HepG2 (cell line): ENCODE data around the gene NRG3. TPM values are rescaled to one million over a fixed set of nuclear protein-coding genes. Genes with fewer than 3 reads are reported as not detected.

Experiments used
- ATAC-seq: fragments of 200-7000 bp; cut with Tn5 transposase; 3 replicates; pipeline ENCODE4 v1.9.1; 2020; ENCODE audit warnings: mild to moderate bottlenecking, moderate library complexity
- BruUV-seq: library from RNA; stranded (reverse); fragments of 400-500 nt; replicated peaks from 2 replicates; lab custom pipeline; 2021; lab: Mats Ljungman, UMichigan
- CTCF ChIA-PET: fragments of 300-600 bp; formaldehyde crosslinking; extraction: SDS; loops from one replicate; lab custom pipeline; 2021; ENCODE audit warnings: low total read pairs, inconsistent platforms, low intra/inter-chr PET ratio; lab: Yijun Ruan, JAX
- POLR2A ChIA-PET: fragments of 350-600 bp; sonication (Branson Sonifier 250); formaldehyde crosslinking; loops from one replicate; lab custom pipeline; 2020; ENCODE audit warnings: antibody characterized with exemption, inconsistent platforms; lab: Yijun Ruan, JAX
- DNase-seq: peaks from one replicate; pipeline ENCODE4 v3.0.0-alpha.2; 2015; ENCODE audit warnings: low spot score
- FAIRE-seq: peaks from 3 replicates; lab custom pipeline; 2011; peaks lifted over from hg19 to GRCh38; lab: Jason Lieb, UNC
- H2AFZ ChIP-seq: one replicate; pipeline ENCODE4 v1.6.1; 2011; ENCODE audit warnings: low read length, inconsistent platforms
- H3K27ac ChIP-seq: fragments of 300-600 bp; 3 replicates; pipeline ENCODE4 v1.8.0; 2011; ENCODE audit warnings: mixed run types, mild to moderate bottlenecking, mixed read lengths, low read length, inconsistent platforms; ENCODE audit not compliant: insufficient read depth; ENCODE audit errors: extremely low read length
- H3K27me3 ChIP-seq, 2 experiments: fragments of 200-600 bp in 1 of 2; 2 replicates in 1 of 2; 3 replicates in 1 of 2; pipeline versions ENCODE4 v1.6.0 to v1.8.0; 2011; ENCODE audit warnings: low read length in 2 of 2, mild to moderate bottlenecking in 2 of 2, moderate library complexity in 2 of 2, inconsistent platforms in 1 of 2; ENCODE audit not compliant: insufficient read depth in 2 of 2, control insufficient read depth in 1 of 2
- H3K36me3 ChIP-seq, 2 experiments: fragments of 200-600 bp in 1 of 2; replicated peaks in 1 of 2; 2 replicates in 1 of 2; 3 replicates in 1 of 2; pipeline versions ENCODE4 v1.5.1 to v1.8.0; 2011; ENCODE audit warnings: low read length in 2 of 2, inconsistent platforms in 1 of 2; ENCODE audit not compliant: insufficient read depth in 2 of 2, control insufficient read depth in 1 of 2
- H3K4me1 ChIP-seq: 2 replicates; pipeline ENCODE4 v1.5.1; 2012; ENCODE audit warnings: low read length, inconsistent platforms; ENCODE audit not compliant: insufficient read depth
- H3K4me2 ChIP-seq: 2 replicates; pipeline ENCODE4 v1.6.0; 2011; ENCODE audit warnings: low read depth, low read length, inconsistent platforms
- H3K4me3 ChIP-seq, 3 experiments: fragments of 200-600 bp in 1 of 3; sonication (generic), shearing (Covaris generic) in 1 of 3; replicated peaks in 1 of 3; 2 replicates each; pipeline ENCODE4 v1.5.1; 2011 to 2016; ENCODE audit warnings: low read length in 3 of 3, inconsistent platforms in 2 of 3, low read depth in 2 of 3, mild to moderate bottlenecking in 2 of 3, control low read depth in 1 of 3, mixed read lengths in 1 of 3; ENCODE audit not compliant: insufficient read depth in 1 of 3
- H3K79me2 ChIP-seq: one replicate; pipeline ENCODE4 v1.6.1; 2011; ENCODE audit warnings: low read length, inconsistent platforms; ENCODE audit not compliant: insufficient read depth
- H3K9ac ChIP-seq: 2 replicates; pipeline ENCODE4 v1.6.0; 2011; ENCODE audit warnings: mild to moderate bottlenecking, low read depth, low read length, inconsistent platforms; ENCODE audit not compliant: insufficient read depth
- H3K9me3 ChIP-seq: 2 replicates; pipeline ENCODE4 v1.5.1; 2012; ENCODE audit warnings: mild to moderate bottlenecking, low read length
- H4K20me1 ChIP-seq: 2 replicates; pipeline ENCODE4 v1.6.0; 2011; ENCODE audit warnings: inconsistent platforms, mild to moderate bottlenecking, low read length, moderate library complexity; ENCODE audit not compliant: insufficient read depth
- ARNT2 ChIP-seq: sonication (generic); formaldehyde crosslinking; IDR thresholded peaks from 2 replicates; pipeline ENCODE4 v1.8.0; 2022; ENCODE audit warnings: mild to moderate bottlenecking, low read depth, missing genetic modification reagents, moderate library complexity
- ATRX ChIP-seq: sonication (generic); formaldehyde crosslinking; IDR thresholded peaks from 2 replicates; pipeline ENCODE4 v1.4.0; 2020; ENCODE audit warnings: missing genetic modification reagents, borderline replicate concordance
- BCLAF1 ChIP-seq: fragments of 450-650 bp; IDR thresholded peaks from 2 replicates; pipeline ENCODE4 v1.6.1; 2017; ENCODE audit warnings: mild to moderate bottlenecking
- CCAR2 ChIP-seq: fragments of 200-400 bp; formaldehyde crosslinking; optimal IDR thresholded peaks from 2 replicates; pipeline ENCODE3; 2018; ENCODE audit warnings: low read depth, mild to moderate bottlenecking, low read length, moderate library complexity
- ESRRA ChIP-seq: sonication (generic); formaldehyde crosslinking; IDR thresholded peaks from 2 replicates; pipeline ENCODE4 v1.5.1; 2020; ENCODE audit warnings: mild to moderate bottlenecking, low read depth, missing genetic modification reagents
- FOSL1 ChIP-seq: sonication (generic); formaldehyde crosslinking; IDR thresholded peaks from 2 replicates; pipeline ENCODE4 v1.9.0; 2021; ENCODE audit warnings: missing genetic modification reagents, borderline replicate concordance
- NR2F2 ChIP-seq: IDR thresholded peaks from 2 replicates; pipeline ENCODE4 v1.6.1; 2012; ENCODE audit warnings: low read depth, inconsistent platforms, borderline replicate concordance
- RBFOX2 ChIP-seq: fragments of 200-400 bp; formaldehyde crosslinking; IDR thresholded peaks from 2 replicates; pipeline ENCODE4 v1.6.1; 2017; ENCODE audit warnings: low read depth, mild to moderate bottlenecking, low read length
- TGIF2 ChIP-seq: IDR thresholded peaks from 2 replicates; pipeline ENCODE4 v1.6.1; 2016; ENCODE audit warnings: control low read depth, missing compliant biosample characterization
- ZFP41 ChIP-seq: sonication (generic); formaldehyde crosslinking; IDR thresholded peaks from 2 replicates; pipeline ENCODE4 v1.4.0; 2020; ENCODE audit warnings: mild to moderate bottlenecking, missing genetic modification reagents, borderline replicate concordance
- ZMYM4 ChIP-seq: sonication (generic); formaldehyde crosslinking; IDR thresholded peaks from 2 replicates; pipeline ENCODE4 v1.8.1; 2023; ENCODE audit warnings: mild to moderate bottlenecking, missing genetic modification reagents
- ZNF17 ChIP-seq: sonication (generic); formaldehyde crosslinking; IDR thresholded peaks from 2 replicates; pipeline ENCODE4 v1.5.0; 2020; ENCODE audit warnings: mild to moderate bottlenecking, missing genetic modification reagents
- ZSCAN5A ChIP-seq: sonication (generic); formaldehyde crosslinking; IDR thresholded peaks from 2 replicates; pipeline ENCODE4 v1.8.0; 2022; ENCODE audit warnings: mild to moderate bottlenecking, missing genetic modification reagents, borderline replicate concordance
- WGBS: methylation state at CpG from one replicate; pipeline ENCODE4 v1.1.6; 2017; ENCODE audit warnings: low lambda C conversion rate; 5-methylcytosine and 5-hydroxymethylcytosine counted together
- in situ Hi-C: cut with HindIII; loops from 2 replicates; pipeline ENCODE4 v1.10.0; 2017; ENCODE audit warnings: low pct_unique_long_range_greater_than_20kb; ENCODE audit not compliant: extremely low pct_ligation_motif_present
- intact Hi-C: fragments of 100-400 bp; cut with micrococcal nuclease; formaldehyde crosslinking; loops from one replicate; pipeline ENCODE4 v1.10.0; 2022; ENCODE audit not compliant: unreplicated experiment
- polyA plus RNA-seq, 8 experiments: library from polyadenylated mRNA; depleted of rRNA in 3 of 8; stranded (reverse) in 7 of 8; unstranded in 1 of 8; fragments of >200 nt; fragmentation: Illumina TruSeq in 4 of 8; extraction: Trizol in 4 of 8; gene quantifications; 2 replicates each; pipeline versions ENCODE4 v1.2.1 to v1.2.3, GENCODE V29; 2011 to 2016; ENCODE audit warnings: low read depth in 4 of 8, missing spikeins in 1 of 8, mixed read lengths in 1 of 8; ENCODE audit not compliant: insufficient read depth in 1 of 8
- total RNA-seq, 5 experiments: library from RNA; depleted of rRNA; stranded (reverse); fragments of >200 nt; fragmentation: Illumina TruSeq; extraction: Trizol; gene quantifications; 2 replicates each; pipeline ENCODE4 v1.2.3, GENCODE V29; 2016; ENCODE audit warnings: low read depth in 1 of 5

The NRG3 gene
- total and polyA plus RNA-seq, 2 of the 13 experiments (the other 11 are each of a cell fraction or from before 2014, with no cell fraction given), result not detected

GRCh38 chr10:82397854-82398253 lies 522.9 kb downstream of the NRG3 start (continued):
- no peak for TF ChIP-seq FOSL1 (CRISPR knock-in tag)
- TF ChIP-seq ZNF17 (CRISPR knock-in tag), result no peak
- TF ChIP-seq ATRX (CRISPR knock-in tag), result no peak
- no peak for TF ChIP-seq ARNT2 (CRISPR knock-in tag)
- TF ChIP-seq ZFP41 (CRISPR knock-in tag), result no peak
- no peak for TF ChIP-seq BCLAF1

GRCh38 chr10:82399850-82400249 lies 524.9 kb downstream of the NRG3 start:
- POLR2A ChIA-PET, result no interaction called here
- DNase-seq (no peak), FAIRE-seq (no peak)
- in situ Hi-C loops, result no loop called here
- Histone ChIP-seq H2AFZ (no peak overlapping the region), H3K27ac (no peak overlapping the region), H3K27me3 (no peaks in the 10 kb centered on the region)
- no peak for TF ChIP-seq ZMYM4
- no peak for TF ChIP-seq CCAR2
- TF ChIP-seq ESRRA (CRISPR knock-in tag), result no peak
- no peak for TF ChIP-seq TGIF2
- TF ChIP-seq RBFOX2, result no peak
- no peak for TF ChIP-seq NR2F2
- TF ChIP-seq ZSCAN5A, result no peak
- TF ChIP-seq, all 625 proteins: peak for 0
- CTCF ChIA-PET, result no interaction called here
- no TSS peak for BruUV-seq
- H4K20me1 ChIP-seq, result no peaks in the 10 kb centered on the region
- H3K79me2 ChIP-seq, result no peaks in the 10 kb centered on the region
- intact Hi-C loops, result no loop called here
- no peak overlapping the region for H3K9ac ChIP-seq
- WGBS, result 46% methylated on average over 2 of the region's 2 CpGs
- H3K4me1 ChIP-seq, result no peaks in the 10 kb centered on the region
- H3K36me3 ChIP-seq, result no peaks in the 10 kb centered on the region
- ATAC-seq, result no peak
- H3K4me2 ChIP-seq, result no peak overlapping the region
- H3K4me3 ChIP-seq, result no peak overlapping the region
- peaks cover 82% of the 10 kb centered on the region for H3K9me3 ChIP-seq
